Stimulated activated CD8-positive, alpha-beta memory T cell treated with anti-CD3 and anti-CD28 coated beads, Interleukin-4, amount 100 ng/mL, for 4 hours (primary cell): ENCODE results near the gene MEN1.

ENCODE experiments used
- DNase-seq, 2 donors: peaks; one replicate each; pipeline ENCODE4 v3.0.0-alpha.2; 2020; ENCODE audit warnings: low read depth in 2 of 2, low spot score in 1 of 2

The MEN1 gene

DNA sequence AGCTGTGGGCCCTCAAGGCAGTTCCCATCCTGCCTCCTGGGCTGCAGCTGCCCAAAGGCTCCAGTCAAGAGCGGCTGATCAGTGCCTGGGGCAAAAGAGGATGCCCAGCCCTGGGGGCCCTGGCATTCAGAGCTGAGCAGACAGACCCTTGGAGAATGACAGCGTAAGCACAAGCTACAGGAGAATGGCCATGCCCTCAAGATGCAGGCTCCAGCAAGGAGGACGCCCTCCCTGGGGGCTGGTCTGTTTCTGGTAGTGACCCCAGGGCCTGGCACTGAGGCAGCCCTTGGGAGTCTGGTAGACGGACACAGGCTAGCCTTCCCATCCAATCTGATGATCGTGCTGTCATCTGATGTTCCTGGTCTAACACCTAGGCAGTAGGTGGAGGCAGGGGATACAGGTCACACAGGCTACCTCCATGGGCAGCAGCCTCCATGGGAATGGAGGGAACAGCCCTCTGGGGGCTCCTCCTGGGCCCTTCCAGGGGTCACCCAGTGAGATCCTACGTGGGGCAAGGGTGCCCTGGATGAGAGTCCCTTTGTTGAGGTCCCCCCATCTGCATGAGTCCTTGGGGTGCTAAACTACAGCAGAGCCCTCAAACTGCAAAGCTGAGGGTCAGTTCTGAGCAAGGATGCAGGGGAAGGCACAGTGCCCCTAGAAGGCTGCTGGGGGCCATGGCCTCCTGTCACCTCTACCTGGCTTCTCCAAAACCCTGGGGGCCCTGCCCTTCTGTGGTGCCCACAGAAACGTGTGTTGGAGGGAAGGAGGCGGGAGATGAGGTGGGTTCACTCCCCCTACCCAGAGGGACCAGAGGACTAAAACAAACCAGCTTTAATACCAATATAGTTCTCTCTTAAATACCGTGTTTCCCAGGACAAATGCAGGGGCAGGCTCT lies 21.8 kb downstream of the MEN1 start:
- DNase-seq = no peak

DNA sequence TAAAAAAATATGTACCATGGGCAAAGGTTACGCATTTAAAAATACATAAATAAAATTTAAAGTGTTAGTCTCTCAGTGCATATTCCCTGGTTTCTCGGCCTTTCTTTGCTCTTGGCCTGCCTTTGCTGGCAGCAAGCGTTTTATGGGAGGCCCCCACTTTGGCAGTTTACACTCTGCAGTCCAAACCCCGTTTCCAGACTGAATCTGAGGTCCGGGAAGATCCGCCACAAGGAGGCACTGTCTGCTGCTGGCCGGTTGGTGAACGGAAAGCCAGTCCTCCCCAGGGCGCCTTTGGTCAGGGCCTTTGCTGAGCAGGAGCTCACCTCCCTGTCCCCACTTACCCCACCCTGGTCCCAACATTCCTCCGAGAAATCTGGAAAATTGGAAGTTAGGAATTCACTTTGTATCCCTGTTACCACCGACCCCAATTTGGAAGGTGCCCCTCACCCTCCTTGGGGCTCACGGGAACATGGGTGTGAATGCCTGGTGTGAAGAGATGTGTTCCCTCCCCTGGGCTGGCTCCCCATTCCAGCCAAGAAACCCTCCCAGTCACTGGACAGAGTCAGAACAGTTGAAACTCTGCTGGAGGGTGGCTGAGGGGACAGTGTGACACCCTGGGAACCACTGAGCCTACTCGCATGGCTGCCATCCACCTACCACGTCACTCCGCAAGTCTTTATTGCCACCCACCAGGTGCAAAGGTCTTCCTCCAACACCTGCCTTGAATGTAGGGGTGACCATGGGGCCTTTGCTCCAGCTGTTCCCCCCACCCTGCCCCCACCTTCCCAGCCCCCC lies 22.6 kb downstream of the MEN1 start:
- DNase-seq = peak in 1 of 2 donors; percentile 31

DNA sequence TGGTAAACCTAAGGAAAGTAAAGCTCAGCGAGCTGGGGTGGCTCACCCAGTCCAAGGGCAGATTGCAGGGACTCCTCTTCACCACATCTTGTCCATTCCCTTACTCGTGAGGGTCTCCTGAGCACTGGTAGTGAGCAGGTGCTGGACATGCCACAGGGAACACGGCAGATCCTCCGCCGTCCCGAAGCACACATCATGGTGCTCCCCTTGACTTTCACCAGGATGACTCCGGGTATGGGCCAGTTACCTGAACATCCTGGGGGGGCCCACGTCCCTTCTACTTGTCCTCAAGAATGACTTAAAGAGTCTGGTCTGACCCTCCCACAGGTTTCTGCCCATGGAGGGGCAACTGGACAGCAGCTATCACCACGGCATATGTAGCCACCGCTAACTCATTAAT lies 24.0 kb downstream of the MEN1 start:
- DNase-seq = no peak

DNA sequence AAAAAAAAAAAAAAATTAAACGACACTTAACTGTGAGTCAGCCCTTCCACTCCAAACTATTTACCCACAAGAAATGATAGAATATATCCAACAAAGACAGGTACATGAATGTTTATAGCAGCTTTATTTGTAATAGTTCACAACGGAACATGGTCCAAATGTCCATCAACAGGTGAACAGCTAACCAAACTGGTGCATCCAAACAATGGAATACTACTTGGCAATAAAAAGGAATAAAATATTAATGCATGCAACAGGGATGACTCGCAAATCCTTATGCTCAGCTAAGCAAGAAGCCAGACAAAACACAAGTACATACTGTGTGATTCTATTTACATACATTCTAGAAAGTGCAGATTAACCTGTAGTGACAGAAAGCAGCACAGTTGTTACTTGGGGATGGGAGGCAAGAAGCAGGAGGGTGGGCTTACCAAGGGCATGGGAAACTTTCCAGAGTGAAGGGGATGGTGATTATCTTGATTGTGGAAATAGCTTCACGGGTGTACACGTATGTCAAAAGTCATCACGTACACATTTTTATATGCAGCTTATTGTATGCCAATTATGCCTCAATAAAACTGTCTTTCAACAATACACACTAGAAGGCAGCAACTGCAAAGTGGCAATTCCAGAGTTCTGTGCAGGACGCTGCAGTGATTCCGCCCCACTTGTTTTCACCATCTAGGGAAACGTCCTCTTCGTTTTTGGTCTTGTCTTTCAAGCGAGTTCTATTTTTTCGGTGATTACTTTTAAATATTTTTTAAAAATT lies 25.4 kb downstream of the MEN1 start:
- DNase-seq = no peak

DNA sequence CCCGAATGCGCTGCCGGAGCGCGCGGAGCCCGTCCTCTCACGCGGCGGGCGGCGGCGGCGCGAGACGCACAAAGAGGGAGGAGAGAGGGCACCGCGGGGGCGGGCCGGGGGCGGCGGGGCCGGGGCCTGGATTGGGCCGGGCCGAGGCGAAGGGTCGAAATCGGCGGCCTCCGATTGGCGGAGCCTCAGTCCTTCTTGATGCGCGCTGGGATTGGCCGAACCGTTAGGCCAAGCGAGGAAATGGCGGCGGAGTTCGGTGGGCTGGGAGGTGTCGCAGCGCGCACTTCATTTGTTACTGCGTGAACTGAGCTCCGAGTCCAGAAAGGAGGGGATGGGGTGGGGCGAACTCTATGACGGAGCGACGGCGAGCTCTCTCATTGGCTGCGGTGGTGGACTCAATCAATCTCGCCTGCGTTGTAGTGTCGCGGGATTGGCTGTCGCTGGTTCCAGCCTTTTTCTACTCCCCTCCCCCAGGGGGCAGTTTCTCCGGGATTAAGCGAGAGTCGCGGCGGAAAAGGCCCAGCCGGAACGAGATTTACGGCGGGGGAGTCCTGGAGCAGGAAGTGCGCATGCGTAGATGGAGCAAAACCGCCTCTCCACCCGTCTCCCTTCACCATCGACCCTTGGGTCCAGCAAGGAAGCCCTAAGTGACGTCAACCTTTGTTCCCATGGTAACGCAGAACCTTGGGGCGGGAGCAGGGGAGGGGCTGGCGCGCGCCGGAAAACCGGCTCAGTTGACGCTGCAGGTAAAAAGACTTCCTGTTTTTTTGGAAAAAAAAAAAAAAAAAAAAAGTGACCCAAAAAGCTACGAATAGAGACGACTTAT lies 31.7 kb downstream of the MEN1 start, which contains the start of gene SF1:
Gene SF1, minus strand, starts transcription at position 70 of the 826 bp plus-strand sequence. CDS start 150 bp downstream, outside the sequence.
- peak; percentile 96 to 98 for DNase-seq

DNA sequence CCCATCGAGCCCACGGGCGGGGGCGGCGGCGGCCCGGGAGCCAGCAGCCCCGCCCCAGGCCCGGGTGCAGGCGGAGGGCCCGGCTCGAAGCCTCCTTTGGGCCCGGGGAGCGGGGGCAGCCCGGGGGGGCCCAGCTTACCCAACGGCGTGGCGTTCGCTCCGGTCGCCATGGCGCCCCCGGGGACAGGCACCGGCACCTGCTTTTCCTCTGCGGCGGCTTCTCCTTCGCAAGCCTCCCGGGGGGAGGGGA lies 32.2 kb downstream of the MEN1 start:
- no peak for DNase-seq

DNA sequence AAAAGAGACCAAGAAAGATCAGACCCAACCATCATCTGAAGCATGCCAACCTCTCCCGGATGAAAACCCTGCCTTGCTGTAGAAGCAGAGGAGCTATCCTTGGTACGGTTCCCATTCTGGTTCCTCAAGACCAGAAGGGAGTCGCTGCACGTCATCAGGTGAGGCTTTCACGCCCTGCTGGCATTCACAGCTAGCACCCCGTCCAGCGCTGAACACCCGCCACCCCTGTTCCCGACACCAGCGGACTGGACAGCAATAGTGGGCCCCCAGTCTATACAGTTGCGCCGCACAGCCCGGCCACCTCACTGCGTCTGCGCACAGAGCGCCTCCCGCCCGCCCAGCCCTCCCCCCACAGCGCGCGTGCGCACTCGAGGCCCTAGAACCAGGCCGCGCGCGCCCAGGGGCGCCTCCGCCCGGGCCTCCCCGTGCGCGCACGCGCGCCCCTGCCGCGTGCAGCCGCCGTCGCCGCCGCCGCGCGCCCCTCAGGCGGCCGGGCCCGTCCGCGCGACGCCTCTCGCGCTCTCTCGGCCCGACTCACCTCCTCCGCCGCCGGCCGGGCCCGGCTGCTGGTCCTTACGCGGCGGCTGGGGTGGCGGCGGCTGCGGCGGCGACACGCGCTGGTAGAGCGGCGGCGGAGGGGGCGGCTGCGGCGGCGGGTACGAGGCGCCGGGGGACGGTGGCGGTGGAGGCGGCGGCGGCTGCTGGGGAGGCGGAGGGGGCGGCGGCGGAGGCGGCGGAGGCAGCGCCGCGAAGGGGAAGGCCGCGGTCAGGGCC lies 32.7 kb downstream of the MEN1 start:
- peak; percentile 42 to 60 for DNase-seq

DNA sequence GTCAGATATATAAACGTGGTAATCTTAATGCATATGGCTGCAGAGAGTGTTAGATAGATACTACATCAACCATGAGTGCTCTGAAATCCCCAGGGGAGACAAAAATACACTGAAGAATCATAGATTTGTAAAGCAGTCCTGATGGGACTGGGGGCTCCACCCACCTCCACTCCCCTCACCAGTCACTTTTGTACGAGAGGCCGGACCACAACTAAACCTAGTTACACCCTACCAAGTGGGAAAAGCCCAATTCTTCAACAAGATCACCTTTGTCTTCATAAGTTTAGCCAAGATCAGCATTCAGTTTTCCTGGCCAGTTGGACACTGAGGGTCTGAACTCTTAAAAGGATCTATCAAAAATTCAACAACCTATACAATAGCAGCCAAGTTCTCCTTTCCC lies 33.5 kb downstream of the MEN1 start:
- no peak for DNase-seq

DNA sequence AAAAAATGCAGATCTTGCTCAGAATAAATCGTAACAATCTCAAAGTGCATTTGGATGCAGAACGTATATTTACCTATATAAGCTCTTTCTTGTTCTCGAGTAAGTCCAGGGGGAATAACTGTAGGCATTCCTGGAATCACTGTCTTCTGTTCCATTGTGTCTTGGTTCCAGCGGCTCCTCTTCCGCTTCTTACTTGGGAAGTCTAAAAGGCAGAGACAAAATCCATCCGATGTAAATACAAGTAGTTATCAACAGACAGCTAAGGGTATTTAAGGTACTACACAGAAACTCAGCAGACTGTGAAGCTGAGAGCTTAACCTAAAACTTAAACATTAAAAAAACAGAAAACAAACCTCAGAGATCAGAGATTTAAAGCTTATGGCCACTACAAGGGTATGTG lies 33.9 kb downstream of the MEN1 start:
- DNase-seq = no peak

DNA sequence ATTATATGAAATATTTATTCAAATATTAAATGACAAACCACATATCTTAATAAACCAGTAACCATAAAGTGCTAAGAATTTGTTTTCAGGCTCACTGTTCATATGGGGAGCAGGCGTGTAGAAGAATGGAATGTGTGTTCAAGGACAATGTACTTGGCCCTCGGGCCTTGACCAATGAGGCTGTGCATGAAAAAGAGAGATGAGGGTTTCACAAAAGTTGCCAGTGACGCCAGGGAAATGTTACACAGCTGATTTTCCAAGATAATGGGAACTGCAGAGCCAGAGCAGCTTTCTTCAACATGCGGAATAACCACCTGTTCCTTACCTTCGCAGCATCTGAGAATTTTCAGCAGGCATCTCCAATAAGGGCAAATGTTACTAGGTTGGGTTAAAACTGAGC lies 36.2 kb downstream of the MEN1 start:
- DNase-seq = no peak

DNA sequence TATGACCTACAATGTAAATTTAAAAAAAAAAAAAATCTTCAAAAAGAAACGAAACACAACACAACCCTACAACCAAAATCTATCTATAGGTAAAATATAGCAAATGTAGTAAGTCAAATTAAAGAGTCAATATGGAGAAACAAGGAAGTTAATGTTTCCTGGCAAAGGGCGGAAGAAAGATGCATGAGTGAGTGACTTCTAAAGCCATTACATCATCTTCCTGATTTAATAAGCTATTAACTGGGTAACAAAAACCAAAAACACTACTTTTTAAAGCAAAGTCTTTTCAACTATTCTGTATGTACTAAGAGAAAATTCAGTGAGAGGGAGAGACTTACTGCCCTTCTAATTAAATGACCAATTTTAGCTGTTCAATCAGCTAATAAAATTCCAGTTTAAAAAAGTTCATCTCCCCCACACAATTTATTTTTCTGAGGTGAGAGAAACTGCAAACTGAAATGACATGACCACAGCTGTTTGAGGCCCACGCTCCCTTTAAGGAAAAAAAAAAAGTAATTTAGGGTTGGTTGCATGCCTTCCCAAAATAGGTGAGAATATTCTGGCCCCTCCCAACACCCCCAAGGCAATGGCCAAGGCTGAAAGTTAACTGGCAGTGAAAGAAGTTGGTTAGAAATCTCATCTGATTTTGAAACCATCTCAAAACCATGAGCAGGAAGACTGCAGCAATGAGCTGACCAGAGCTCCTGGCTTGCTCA lies 37.9 kb downstream of the MEN1 start:
- DNase-seq = no peak

DNA sequence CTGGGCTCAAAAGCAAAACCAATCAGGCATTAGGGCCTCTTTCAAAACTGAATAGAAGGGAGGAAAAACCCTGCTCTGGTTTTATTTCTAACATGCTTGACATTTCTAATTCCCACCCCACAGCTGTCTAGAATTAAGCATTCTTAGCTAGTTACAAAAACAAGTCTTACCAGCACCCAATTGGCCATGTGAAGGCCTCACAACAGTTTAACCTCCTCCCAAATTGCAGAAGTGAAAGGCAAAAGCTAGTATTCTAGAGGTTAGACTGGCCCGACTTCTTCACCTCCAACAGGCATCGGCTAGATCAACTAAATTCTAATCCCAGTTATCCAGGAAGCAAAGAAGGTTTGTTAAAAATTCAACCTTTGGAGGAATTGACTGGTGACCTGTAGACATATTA lies 38.5 kb downstream of the MEN1 start:
- no peak for DNase-seq

DNA sequence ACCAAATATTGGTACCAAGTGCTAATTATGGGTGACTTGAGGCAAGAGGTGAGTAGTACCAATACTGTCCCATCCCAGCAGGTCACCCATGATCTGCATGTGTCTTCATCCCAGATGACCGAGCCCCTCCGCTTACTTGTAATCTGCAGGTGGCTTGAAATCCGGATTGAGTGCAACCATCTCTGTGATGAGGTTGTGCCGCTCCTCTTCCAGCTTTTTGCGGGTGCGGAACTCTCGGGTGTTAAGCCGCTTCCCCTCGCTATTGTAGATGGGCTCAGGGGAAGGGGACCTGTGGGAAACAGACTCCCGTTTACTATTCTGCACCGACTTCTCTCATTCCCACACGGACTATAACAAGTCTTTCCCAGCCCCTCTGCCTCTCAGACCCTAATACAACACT lies 40.2 kb downstream of the MEN1 start:
- DNase-seq = no peak

DNA sequence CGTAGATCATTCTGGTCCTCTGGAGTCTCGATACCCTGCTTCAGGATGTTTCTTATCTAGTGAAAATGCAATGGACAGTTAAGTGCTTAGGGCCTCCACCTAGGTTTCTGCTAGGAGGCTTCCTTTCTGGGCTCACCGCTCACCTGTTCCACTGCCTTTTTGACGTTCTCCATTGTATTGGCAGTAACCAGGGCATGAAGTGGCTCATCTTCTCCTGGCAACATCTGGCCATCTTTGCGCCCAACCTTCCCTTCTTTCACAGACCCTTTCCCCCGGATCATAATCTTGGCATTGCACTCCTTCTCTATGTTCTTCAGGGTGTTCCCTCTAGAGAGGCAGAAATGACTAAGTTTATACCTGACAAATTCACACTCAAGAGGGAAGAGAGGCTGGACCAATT lies 41.1 kb downstream of the MEN1 start:
- no peak for DNase-seq

DNA sequence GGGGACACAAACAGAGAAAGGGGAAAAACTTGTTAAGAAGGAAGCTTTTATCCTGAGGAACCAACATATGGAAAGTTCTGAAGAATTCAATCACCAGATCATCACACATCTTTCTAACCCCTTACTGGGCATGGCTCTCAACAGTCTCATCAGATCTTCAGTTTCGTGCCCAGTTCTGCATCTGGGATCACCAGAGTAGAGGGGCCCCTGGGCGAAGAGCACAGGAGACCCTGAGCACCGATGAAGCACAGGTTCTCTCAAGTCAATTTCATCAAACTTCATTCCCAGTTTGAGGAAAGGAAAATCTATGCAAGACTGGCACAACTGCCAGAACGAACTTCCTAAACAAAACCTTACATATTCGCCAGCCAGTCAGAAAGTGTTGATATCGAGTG lies 42.1 kb downstream of the MEN1 start:
- no peak for DNase-seq

DNA sequence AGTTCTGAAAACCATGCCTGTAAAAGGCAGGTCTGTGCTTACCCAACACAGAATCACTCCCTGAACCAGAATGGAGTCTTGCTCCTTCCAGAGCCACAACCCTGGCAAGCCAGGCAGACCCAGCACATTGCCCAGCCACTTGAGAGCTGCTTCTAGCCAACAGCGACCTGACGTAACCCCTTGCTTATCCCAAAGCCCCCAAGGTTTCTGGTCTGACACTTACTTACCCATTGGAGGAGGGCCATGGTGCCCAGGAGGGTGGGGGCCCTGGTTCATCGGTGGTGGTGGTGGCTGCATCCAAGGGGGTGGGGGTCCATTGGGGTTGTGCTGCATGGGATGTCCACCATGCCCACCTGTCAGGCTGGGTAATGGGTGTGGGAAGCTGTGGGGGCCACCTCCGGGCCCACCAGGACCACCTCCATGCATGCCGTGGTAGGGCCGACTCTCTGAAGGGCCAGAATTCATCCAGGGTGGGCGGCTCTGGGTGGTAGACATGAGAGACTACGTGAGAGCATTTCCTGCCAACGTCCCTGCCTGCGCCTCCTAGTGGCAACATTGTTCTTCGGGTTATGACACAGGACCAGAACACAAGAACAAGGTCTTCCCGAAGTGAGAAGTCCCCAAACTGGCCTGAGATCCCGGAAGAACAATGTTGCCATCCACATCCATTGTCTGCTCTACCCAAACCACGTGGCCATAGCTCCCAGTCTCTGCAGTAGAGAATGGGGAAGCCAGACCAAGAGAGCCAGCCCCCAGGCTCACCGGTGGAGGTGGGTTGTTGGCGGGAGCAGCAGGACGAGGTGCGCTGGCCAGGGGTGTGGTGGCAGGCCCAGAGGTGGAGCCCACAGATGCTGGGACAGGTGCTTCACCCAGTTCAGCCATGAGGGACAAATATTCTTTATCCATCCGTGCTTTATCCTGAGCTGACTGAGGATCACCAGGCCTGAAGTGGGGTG lies 42.7 kb downstream of the MEN1 start:
- DNase-seq = peak; percentile 44 to 76

DNA sequence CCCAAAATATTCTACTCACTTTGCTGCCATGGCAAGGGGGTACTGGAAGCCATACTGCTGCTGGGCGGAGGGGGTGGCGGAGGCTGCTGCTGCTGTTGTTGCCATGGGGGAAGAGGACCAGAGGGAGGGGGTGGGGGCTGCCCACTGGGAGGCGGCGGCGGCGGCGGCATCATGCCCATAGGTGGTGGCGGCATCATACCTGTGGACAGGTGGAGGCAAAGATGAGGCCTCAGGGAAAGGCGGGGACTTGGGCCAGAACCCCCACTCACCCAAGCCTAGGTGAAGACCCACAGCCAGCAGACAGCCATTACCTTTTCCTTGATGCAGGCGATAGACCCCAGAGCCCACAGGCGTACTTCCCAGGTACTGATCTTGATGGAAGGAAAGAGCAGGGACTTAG lies 43.5 kb downstream of the MEN1 start:
- no peak for DNase-seq
